SH-SY5Y (cell line): ENCODE results near the gene SYNDIG1.

Experiments
- GATA2 ChIP-seq: IDR thresholded peaks from 2 replicates; pipeline ENCODE4 v1.6.1; 2011; ENCODE audit warnings: mild to moderate bottlenecking, low read depth, low read length
- GATA3 ChIP-seq: IDR thresholded peaks from 2 replicates; pipeline ENCODE4 v1.6.1; 2011; ENCODE audit warnings: low read depth, mild to moderate bottlenecking, low read length, moderate library complexity

Gene SYNDIG1

DNA sequence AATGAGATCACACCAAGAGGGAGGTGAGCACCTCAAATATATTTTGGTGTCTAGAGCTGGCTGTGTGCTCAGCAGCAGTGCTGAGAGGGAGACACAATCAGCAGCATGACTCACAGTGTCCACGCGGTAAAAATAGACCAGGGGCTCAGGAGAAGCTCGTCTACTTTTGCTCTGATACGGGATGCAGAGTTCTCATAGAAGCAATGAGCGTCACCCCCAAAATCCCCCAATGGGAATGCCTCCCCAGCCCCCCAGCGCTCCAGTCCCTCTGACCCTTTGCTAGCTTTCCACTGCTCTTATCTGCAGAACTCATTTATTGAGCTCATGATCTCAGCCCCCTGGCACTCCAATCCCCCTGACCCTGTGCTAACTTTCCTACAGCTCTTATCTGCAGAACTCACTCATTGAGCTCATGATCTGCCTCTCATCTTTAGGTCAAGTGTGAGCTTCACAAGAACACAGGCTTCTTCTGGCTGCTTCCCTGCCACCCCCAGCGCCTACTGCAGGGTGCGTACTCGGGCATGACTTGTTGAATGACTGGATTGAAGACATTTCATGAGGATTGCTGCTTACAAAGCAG lies 34.0 kb downstream of the SYNDIG1 start:
- TF ChIP-seq GATA2 (no peak), GATA3 (no peak)

DNA sequence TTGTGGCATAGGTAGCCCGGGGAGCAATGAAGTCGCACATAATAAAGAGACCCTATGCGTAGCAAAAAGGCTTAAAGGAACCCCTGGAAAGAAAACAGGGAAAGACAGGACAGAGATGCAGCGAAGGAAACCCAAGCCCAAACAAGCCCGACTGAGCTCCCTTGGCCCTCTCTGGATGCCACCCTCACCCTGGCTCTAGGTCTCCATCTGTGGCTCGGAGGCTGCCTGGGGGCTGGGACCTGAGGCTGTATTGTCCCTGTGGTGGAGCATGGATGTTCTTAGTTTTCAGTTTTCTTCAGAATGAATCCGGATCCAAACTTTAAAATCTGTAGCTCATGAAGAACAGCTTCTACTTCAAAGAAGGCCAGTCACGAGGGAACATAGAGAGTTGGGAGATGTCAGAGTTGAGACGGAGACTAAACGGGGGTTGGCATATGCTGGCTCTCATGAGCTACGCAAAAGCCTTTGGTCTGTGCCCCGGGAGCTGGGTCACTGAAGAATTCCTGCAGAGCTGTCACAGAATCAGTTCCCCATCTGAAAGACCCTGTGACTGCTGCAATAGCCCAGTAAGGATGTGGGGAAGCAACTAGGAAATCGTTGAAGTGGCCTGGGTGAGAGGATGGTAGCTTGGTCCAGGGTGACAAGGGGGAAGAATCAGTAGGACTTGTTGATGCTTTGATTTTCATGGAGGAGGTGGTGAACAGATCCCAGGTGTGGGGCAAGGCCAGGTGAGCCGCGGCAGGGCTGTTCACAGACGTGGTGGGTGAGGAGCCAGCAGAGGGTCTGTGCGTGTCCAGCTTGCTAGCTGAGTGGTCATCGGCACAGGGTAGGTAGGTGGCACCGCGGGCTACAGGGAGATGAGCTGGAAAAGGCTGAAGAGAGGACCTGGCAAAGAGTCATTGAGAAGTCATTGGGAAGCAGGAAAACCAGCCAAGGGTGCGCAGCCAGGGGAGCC lies 35.2 kb downstream of the SYNDIG1 start:
- TF ChIP-seq GATA3 (no peak), GATA2 (no peak)

DNA sequence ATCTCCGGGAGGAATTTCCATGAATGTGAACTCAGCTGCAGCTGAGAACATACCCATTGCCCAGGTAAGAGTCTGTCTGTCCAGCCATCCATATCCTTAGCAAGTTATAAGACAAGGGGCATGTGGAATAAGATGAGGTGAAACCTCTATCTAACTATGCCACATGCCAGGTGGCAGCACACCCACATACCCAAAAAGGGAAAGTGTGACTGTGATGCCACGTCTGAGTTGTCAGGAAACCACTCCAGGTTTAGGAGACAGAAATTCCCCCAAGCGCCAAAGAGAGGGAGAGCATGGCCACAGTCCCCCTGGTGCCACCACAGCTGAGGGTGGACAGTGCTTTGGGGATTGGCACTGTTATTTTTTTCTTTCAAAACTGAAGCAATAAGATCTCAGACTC lies 36.7 kb downstream of the SYNDIG1 start:
- TF ChIP-seq GATA3 (no peak), GATA2 (no peak)

DNA sequence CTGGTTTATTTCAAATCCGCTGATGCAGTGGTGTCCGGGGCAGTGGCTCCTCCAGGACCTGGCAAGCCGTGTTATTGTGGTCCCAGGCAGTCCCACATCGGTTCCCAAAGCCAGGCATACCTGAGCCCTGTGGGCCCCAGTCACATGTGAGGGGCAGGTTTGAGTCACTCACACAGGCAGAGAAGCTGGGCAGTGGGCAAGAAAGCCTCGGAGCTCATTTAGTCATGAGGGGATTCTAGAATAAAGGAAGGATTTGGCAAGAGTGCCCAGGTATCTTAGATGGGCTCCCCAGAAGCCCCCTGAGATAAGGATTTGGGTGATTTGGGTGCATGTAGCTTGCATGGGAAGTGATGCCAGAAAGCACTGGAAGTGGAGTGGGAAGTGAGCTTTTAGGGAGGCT lies 37.3 kb downstream of the SYNDIG1 start:
- TF ChIP-seq GATA3 (no peak), GATA2 (no peak)

DNA sequence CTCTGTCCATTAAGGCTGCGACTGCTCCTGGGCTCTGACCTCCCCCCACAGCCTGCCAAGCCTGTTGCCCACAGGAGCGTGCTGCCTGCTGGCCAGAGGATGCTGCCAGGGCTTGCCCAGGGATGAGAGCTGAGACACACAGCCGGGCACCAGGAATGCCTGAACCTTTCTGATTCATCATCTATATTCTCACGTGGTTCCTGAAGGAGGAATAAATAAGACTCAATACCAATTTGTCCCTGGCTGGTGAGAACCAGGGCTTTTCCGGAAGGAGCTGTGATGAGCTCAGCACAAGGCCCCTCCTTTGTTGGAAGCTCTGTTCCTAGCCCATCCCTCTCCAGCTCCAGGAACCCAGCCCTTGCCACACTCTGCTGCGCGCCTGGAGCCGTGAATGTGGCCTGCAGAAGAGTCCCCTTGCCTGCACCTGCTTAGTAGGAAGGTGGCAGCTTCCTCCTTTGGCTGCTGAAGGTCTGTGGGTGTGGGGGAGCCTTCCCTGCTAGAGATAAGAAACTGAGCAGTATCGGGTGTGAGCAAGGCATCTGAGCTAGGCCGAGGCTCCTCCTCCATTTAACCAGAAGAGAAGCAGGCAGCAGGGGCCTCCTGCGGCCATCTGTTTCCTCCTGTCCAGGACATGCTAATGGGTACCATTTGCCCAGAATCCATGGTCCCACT lies 37.9 kb downstream of the SYNDIG1 start:
- no peak for TF ChIP-seq GATA2
- no peak for TF ChIP-seq GATA3

DNA sequence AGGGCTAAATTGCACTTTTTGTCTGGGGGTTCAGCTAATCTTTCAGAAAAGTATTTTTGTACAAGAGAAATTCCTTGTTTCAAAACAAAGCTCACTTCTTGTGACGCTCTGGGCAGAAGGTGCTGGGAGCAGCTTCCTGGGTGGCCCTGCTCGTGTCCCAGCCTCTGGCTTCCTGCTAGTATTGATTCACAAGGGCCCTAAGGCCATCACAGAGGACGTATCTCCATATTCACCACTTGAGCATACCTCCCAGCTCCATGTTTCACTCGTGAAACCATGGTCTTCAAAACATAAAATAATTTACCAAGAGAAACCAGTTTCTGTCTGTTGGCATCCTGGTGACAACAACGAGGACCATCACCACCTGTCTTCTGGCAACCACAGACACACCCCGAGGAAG lies 49.1 kb downstream of the SYNDIG1 start:
- no peak for TF ChIP-seq GATA2
- TF ChIP-seq GATA3: no peak

DNA sequence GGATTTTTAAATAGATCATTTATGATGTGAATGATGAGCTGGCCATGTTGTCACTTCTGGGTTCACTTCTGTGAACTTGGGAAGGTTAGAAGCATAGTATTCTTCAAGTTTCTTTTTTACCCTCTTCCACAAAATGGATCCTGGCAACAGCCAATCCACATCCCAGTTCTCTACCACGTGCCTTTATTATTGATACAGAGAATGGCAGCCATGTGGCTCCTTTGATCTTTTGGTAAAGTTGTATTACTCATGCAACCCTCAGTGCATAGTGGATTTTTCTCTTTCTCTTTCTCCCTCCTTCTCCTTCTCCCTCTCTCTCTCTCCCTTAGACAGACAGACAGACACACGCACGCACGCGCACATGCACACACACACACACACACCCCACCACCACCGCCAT lies 50.0 kb downstream of the SYNDIG1 start:
- TF ChIP-seq GATA2 (no peak), GATA3 (no peak)

DNA sequence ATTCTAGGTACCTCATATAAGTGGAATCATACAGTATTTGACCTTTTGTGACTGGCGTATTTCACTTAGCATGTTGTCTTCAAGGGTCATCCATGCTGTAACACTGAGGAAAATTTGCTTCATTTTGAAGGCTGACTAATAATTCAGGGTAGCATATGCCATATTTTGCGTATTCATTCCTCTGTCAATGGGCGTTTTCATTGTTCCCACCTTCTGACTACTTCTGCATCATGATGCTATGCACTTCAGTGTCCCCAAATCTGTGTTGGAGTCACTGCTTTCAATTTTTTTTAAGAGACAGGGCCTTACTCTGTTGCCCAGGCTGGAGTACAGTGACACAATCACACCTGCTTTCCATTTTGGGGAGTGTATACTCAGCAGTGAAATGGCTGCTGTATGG lies 51.6 kb downstream of the SYNDIG1 start:
- TF ChIP-seq GATA3: no peak
- TF ChIP-seq GATA2: no peak

DNA sequence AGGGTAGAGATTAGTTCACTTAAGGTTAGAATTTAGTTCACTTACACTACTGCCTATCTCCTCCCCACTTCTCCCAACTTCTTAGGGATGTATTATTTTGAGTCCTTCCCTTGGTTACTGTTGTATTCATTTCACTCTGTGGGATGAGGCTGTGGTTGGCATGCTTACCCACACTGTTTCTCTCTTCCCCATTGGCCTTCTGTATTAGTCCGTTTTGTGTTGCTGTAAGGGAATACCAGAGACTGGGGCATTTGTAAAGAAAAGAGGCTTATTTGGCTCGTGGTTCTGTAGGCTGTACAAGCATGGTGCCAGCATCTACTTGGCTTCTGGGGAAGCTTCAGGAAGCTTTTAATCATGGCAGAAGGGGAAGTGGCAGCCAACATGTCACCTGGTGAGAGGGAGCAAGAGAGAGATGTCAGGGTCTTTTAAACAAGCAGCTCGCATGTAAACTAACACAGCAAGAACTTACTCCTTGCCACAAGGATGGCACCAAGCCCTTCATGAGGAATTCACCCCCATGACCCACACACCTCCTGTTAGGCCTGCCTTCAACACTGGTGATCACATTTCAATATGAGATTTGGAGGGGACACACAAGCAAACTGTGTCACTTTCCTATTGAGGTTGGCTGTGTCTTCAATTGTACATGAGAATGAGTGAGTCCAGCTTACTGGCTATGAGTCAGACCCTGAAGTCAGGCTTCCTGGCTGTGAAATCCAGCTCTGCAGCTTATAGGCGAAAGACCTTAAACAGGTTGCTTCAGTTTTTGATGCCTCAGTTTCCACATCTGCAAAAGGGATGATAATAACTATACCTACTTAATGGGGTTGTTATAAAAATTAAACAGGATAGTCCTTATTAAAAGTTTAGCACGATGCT lies 53.3 kb downstream of the SYNDIG1 start:
- TF ChIP-seq GATA3 (no peak), GATA2 (no peak)

DNA sequence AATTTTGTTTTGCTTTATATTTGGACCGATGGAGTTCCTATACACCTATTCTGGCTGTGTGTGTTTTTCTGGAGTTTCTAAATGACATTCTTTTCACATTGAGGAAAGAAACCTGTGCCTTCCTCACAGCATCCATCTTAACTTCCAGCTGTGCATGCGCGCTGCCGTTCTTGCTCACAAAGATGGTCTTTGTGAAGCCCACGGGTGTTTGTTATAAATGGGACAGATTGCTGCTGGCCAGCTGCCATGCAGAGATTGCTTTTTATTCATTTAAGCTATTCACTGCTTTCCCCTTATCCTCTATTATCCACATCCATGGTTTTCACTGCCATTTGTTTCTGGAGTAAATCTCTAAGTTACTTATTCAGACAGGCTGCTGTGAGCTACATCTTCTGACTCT lies 54.2 kb downstream of the SYNDIG1 start:
- TF ChIP-seq GATA3 (no peak), GATA2 (no peak)

DNA sequence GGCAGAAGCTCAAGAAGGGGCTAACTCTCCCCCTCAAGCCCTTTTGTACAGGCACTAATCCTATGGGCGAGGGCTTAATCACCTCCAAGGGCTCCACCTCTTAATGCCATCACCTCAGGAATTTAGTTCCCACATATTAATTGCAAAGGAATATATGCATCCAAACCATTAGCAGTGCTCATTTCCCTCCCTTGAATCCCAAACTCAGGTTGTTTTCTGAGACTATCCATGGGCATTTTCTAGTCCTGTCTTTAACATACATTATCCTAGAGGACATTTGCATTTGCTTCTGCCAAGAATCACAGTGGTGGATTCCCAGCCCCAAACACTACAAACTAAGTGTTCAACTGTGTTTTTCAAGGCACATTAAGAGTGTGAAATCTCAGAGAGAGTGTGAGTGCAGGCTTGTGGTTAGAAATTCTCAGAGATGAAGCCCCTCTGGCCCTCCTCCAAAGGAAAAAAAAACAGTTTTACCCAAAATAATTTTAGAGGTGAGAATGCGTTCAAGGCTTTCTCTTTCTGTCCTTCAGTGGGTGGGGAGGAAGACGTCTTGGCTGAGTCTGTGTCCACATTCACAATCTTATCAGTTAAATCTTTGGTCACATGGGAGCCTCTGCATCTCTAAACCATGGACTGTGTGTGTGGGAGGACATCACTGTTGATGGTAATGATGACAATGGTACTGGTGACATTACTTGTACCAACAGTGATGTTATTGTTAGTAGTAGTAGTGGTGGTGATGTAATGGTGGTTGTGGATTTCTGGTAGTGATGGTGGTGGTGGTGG lies 59.3 kb downstream of the SYNDIG1 start:
- no peak for TF ChIP-seq GATA2

DNA sequence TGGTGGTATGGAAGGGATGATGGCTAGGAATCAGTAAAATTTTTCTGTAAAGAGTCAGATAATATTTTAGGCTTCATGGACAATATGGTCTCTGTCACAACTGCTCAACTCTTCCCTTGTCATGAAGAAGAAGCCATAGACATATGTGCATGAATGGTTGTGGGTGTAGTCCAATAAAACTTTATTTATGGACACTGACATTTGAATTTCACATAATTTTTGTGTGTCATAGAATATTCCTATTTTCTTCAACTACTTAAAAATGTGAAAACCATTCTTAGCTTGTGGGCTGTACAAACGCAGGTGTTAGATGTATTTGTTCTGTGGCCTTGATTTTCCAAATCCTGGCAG lies 59.9 kb downstream of the SYNDIG1 start:
- TF ChIP-seq GATA3: no peak
- TF ChIP-seq GATA2: no peak

DNA sequence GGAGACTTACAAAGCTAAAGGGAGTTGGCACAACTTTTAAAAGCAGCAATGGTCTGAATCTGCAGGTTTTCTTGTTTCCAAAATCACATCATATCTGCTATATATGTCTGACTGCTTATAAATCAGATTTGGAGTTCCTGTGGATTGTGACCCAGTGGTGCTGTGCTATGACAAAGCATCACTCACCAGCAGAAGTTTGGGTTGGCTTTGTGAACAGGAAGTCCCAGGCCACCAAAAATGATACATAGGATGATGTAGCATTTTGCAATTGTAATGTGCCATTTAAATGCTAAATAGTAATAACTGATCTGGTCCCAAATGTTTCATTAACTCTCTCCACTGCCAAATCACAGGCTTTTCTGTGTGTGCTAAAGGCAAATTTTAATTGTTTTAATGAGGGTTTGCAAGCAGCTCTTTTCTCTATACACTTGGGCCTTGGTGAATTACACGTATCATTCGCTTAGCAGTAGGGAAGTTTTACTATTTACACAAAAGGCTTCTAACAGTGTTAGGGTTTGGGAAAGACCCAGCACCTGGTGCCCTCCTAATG lies 60.8 kb downstream of the SYNDIG1 start:
- TF ChIP-seq GATA3 (no peak), GATA2 (no peak)
